Bone marrow (tissue), 2 donors: ENCODE measurements around the gene RCC2.
A peak's percentile ranks its signal among the peaks of the same experiment; 100 is the strongest.

Experiments
- DNase-seq, 2 donors: peaks; one replicate each; lab custom pipeline; 2025; lab: John Stamatoyannopoulos, UW

The RCC2 gene

GRCh38 chr1:17442841-17443240 is 3.4 kb upstream of the RCC2 start:
- DNase-seq, result no peak

GRCh38 chr1:17441993-17442357 is 2.5 kb upstream of the RCC2 start:
- DNase-seq, result no peak

GRCh38 chr1:17441265-17441992 is 2.0 kb upstream of the RCC2 start:
- DNase-seq, result no peak

- DNase-seq, result no peak
These were observed 1.3 kb upstream of the RCC2 start for GRCh38 chr1:17440827-17441168.

GRCh38 chr1:17440074-17440826 is 773 bp upstream of the RCC2 start:
- DNase-seq, result no peak

GRCh38 chr1:17438318-17439249 is 893 bp downstream of the RCC2 start:
- peak; percentile 30 to 71 for DNase-seq

- DNase-seq, result peak in 1 of 2 donors; percentile 41
These were observed 1.7 kb downstream of the RCC2 start for GRCh38 chr1:17437580-17438317.

- no peak for DNase-seq
These were observed 2.3 kb downstream of the RCC2 start for GRCh38 chr1:17437260-17437579.

- no peak for DNase-seq
These were observed 2.9 kb downstream of the RCC2 start for GRCh38 chr1:17436380-17437174.

GRCh38 chr1:17434601-17435000 is 4.9 kb downstream of the RCC2 start:
- DNase-seq, result no peak

- DNase-seq, result no peak
These were observed 5.5 kb downstream of the RCC2 start for GRCh38 chr1:17434016-17434415.

- DNase-seq, result no peak
These were observed 6.2 kb downstream of the RCC2 start for GRCh38 chr1:17433261-17433660.

- DNase-seq, result no peak
These were observed 7.1 kb downstream of the RCC2 start for GRCh38 chr1:17432412-17432811.

GRCh38 chr1:17429183-17429582 is 10.3 kb downstream of the RCC2 start:
- DNase-seq, result no peak

- no peak for DNase-seq
These were observed 11.5 kb downstream of the RCC2 start for GRCh38 chr1:17427696-17428660.

- DNase-seq, result no peak
These were observed 13.5 kb downstream of the RCC2 start for GRCh38 chr1:17425806-17426600.

GRCh38 chr1:17423781-17424245 is 15.7 kb downstream of the RCC2 start:
- no peak for DNase-seq

GRCh38 chr1:17422461-17422860 is 17.0 kb downstream of the RCC2 start:
- DNase-seq, result no peak

- no peak for DNase-seq
These were observed 19.0 kb downstream of the RCC2 start for GRCh38 chr1:17420391-17420918.
